Astrocyte (in vitro differentiated cells and primary cell): ENCODE measurements around the gene CAPN9. TPM values are rescaled to one million over a fixed set of nuclear protein-coding genes. Genes with fewer than 3 reads are reported as not detected.

Experiments used
- DNase-seq: peaks from one replicate; pipeline ENCODE4 v3.0.0-alpha.2; 2010; ENCODE audit warnings: low read depth
- FAIRE-seq: peaks from 2 replicates; lab custom pipeline; 2011; peaks lifted over from hg19 to GRCh38; lab: Jason Lieb, UNC
- H2AFZ ChIP-seq: 2 replicates; pipeline ENCODE4 v1.6.0; 2012; ENCODE audit warnings: low read depth, low read length, inconsistent platforms
- H3K27ac ChIP-seq: 2 replicates; pipeline ENCODE4 v1.5.1; 2011; ENCODE audit warnings: low read depth, low read length, inconsistent platforms
- H3K27me3 ChIP-seq: 2 replicates; pipeline ENCODE4 v1.6.0; 2011; ENCODE audit warnings: low read length, inconsistent platforms; ENCODE audit not compliant: insufficient read depth
- H3K36me3 ChIP-seq: 2 replicates; pipeline ENCODE4 v1.5.1; 2011; ENCODE audit warnings: low read length, inconsistent platforms; ENCODE audit not compliant: insufficient read depth
- H3K4me1 ChIP-seq: 2 replicates; pipeline ENCODE4 v1.5.1; 2011; ENCODE audit warnings: low read length, inconsistent platforms; ENCODE audit not compliant: insufficient read depth
- H3K4me2 ChIP-seq: 2 replicates; pipeline ENCODE4 v1.6.0; 2012; ENCODE audit warnings: low read length, inconsistent platforms
- H3K4me3 ChIP-seq: 2 replicates; pipeline ENCODE4 v1.5.1; 2011; ENCODE audit warnings: low read depth, mild to moderate bottlenecking, low read length, inconsistent platforms; ENCODE audit not compliant: insufficient read depth
- H3K79me2 ChIP-seq: 2 replicates; pipeline ENCODE4 v1.6.0; 2012; ENCODE audit warnings: mild to moderate bottlenecking, low read length, inconsistent platforms; ENCODE audit not compliant: insufficient read depth
- H3K9ac ChIP-seq: 2 replicates; pipeline ENCODE4 v1.6.0; 2012; ENCODE audit warnings: mild to moderate bottlenecking, low read length, inconsistent platforms
- H3K9me3 ChIP-seq: 2 replicates; pipeline ENCODE4 v1.5.1; 2012; ENCODE audit warnings: low read depth, mild to moderate bottlenecking, low read length, inconsistent platforms; ENCODE audit not compliant: insufficient read depth
- H4K20me1 ChIP-seq: 2 replicates; pipeline ENCODE4 v1.6.0; 2012; ENCODE audit warnings: low read length, inconsistent platforms; ENCODE audit not compliant: insufficient read depth
- H3K27ac Mint-ChIP-seq: one replicate; pipeline ENCODE4 v1.8.0; 2021; ENCODE audit warnings: mild to moderate bottlenecking, mixed read lengths; ENCODE audit not compliant: unreplicated experiment
- H3K27me3 Mint-ChIP-seq: one replicate; pipeline ENCODE4 v1.8.0; 2021; ENCODE audit warnings: low read depth, mixed read lengths; ENCODE audit not compliant: unreplicated experiment
- H3K36me3 Mint-ChIP-seq: one replicate; pipeline ENCODE4 v1.8.0; 2021; ENCODE audit warnings: low read depth, mixed read lengths; ENCODE audit not compliant: unreplicated experiment
- H3K4me1 Mint-ChIP-seq: one replicate; pipeline ENCODE4 v1.8.0; 2021; ENCODE audit warnings: low read depth, mixed read lengths; ENCODE audit not compliant: unreplicated experiment
- H3K4me3 Mint-ChIP-seq: one replicate; pipeline ENCODE4 v1.8.0; 2021; ENCODE audit warnings: mild to moderate bottlenecking, moderate library complexity, mixed read lengths; ENCODE audit not compliant: unreplicated experiment
- H3K9me3 Mint-ChIP-seq: one replicate; pipeline ENCODE4 v1.8.0; 2021; ENCODE audit warnings: mild to moderate bottlenecking, mixed read lengths; ENCODE audit not compliant: unreplicated experiment
- EZH2 ChIP-seq: IDR thresholded peaks from 2 replicates; pipeline ENCODE4 v1.6.1; 2012; ENCODE audit warnings: mild to moderate bottlenecking, low read length, inconsistent platforms; ENCODE audit not compliant: insufficient read depth
- total RNA-seq: library from RNA; stranded (reverse); gene quantifications from 2 replicates; pipeline ENCODE4 v1.2.1, GENCODE V29; 2021
- TF ChIP-seq, protein P1 (sequence below): IDR thresholded peaks from 2 replicates; pipeline ENCODE4 v1.5.1; 2011; ENCODE audit warnings: low read depth, mild to moderate bottlenecking, inconsistent platforms, low read length, moderate library complexity; ENCODE audit not compliant: insufficient read depth

The CAPN9 gene
- total RNA-seq, 1 donor from 2014 or later: not detected

DNA sequence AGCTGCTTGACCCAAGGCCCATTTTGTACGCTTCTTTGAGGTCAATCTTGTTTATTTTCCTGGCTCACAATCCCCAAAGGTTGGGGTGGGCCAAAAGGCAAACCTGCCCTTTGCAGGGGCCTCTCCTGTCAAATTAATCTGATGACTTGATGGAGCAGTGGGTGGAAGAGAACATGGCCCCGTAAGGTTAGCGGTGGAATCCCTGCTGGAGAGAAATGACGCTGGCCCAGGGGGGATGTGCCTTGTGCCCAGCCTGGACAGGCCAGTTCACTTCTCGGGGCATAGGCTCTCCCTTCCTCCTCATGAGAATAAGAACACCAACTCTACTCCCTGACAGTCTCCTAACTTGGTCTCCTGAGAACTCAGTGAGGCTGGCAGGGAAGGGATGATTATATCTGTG is 80.6 kb downstream of the CAPN9 start:
- Histone ChIP-seq H3K9me3 (no peaks in the 10 kb centered on the region), H3K4me2 (no peak overlapping the region), H4K20me1 (no peaks in the 10 kb centered on the region), H3K79me2 (no peaks in the 10 kb centered on the region), H3K4me3 (no peak overlapping the region), H3K9ac (no peak overlapping the region), H3K27me3 (no peaks in the 10 kb centered on the region), H3K4me1 (peaks cover 25% of the 10 kb centered on the region), H3K27ac (no peak overlapping the region), H2AFZ (no peak overlapping the region), H3K36me3 (no peaks in the 10 kb centered on the region)
- no peak for DNase-seq
- Mint-ChIP-seq H3K4me1 (peaks cover 29% of the 10 kb centered on the region), H3K9me3 (no peaks in the 10 kb centered on the region), H3K27me3 (no peaks in the 10 kb centered on the region), H3K36me3 (peaks cover 20% of the 10 kb centered on the region), H3K4me3 (no peak overlapping the region), H3K27ac (no peak overlapping the region)
- TF ChIP-seq EZH2: no peak
- TF ChIP-seq, protein P1, sequence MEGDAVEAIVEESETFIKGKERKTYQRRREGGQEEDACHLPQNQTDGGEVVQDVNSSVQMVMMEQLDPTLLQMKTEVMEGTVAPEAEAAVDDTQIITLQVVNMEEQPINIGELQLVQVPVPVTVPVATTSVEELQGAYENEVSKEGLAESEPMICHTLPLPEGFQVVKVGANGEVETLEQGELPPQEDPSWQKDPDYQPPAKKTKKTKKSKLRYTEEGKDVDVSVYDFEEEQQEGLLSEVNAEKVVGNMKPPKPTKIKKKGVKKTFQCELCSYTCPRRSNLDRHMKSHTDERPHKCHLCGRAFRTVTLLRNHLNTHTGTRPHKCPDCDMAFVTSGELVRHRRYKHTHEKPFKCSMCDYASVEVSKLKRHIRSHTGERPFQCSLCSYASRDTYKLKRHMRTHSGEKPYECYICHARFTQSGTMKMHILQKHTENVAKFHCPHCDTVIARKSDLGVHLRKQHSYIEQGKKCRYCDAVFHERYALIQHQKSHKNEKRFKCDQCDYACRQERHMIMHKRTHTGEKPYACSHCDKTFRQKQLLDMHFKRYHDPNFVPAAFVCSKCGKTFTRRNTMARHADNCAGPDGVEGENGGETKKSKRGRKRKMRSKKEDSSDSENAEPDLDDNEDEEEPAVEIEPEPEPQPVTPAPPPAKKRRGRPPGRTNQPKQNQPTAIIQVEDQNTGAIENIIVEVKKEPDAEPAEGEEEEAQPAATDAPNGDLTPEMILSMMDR: no peak
- FAIRE-seq: no peak

DNA sequence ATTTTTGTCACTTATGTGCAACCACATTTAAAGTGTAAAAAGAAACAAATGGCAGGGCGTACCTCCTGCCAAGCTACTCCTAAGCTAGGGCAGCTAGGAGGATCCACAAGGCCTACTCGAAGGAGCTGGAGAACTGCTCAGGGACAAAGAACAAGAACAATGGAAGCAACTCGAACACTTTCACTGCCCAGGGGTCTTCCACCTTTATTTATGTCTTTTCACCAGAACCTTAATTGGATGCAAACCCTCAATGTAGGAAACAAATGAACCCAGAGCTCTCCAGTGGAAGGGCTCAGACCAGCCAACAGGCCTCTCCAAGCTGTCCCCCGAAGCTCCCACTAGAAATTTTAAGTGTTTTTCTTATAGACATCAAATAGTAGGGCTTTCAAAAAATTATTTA is 81.2 kb downstream of the CAPN9 start:
- no peaks in the 10 kb centered on the region for H3K27me3 ChIP-seq
- H3K4me2 ChIP-seq: no peak overlapping the region
- no peak overlapping the region for H3K27ac Mint-ChIP-seq
- peaks cover 29% of the 10 kb centered on the region for H3K4me1 Mint-ChIP-seq
- DNase-seq (no peak), FAIRE-seq (no peak)
- no peaks in the 10 kb centered on the region for H3K27me3 Mint-ChIP-seq
- no peak for TF ChIP-seq EZH2
- TF ChIP-seq, protein P1: no peak
- H3K4me3 ChIP-seq: no peak overlapping the region
- no peaks in the 10 kb centered on the region for H3K9me3 ChIP-seq
- no peaks in the 10 kb centered on the region for H3K36me3 ChIP-seq
- H3K4me3 Mint-ChIP-seq: no peak overlapping the region
- no peaks in the 10 kb centered on the region for H3K79me2 ChIP-seq
- no peak overlapping the region for H2AFZ ChIP-seq
- H3K9ac ChIP-seq: no peak overlapping the region
- H3K9me3 Mint-ChIP-seq: no peaks in the 10 kb centered on the region
- H3K4me1 ChIP-seq: peaks cover 25% of the 10 kb centered on the region
- H3K36me3 Mint-ChIP-seq: peaks cover 17% of the 10 kb centered on the region
- no peaks in the 10 kb centered on the region for H4K20me1 ChIP-seq
- no peak overlapping the region for H3K27ac ChIP-seq

DNA sequence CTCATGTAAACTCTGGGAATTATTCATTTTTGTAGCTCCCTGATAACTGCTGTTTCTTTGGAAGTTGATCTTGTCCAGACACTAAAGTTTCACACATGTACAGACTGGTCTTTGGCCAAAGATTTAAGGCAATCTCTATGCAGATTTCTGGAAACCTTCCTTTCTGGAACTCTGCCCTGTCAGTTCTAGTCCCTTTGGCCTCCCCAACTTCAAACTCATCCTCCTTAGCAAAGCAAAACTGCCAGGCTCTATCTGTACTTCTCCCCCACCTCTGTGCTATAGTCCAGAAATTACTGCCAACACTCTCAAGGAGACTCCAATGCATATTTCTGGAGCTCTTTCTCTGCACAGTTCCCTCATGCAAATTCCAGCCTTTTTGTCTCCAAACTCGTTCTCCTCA is 84.6 kb downstream of the CAPN9 start:
- H3K79me2 ChIP-seq: no peaks in the 10 kb centered on the region
- no peak overlapping the region for H3K4me2 ChIP-seq
- H3K4me1 ChIP-seq: peaks cover 10% of the 10 kb centered on the region
- no peaks in the 10 kb centered on the region for H3K27me3 Mint-ChIP-seq
- H3K4me1 Mint-ChIP-seq: peaks cover 17% of the 10 kb centered on the region
- H4K20me1 ChIP-seq: peaks cover 5% of the 10 kb centered on the region
- no peak overlapping the region for H3K9ac ChIP-seq
- no peak overlapping the region for H3K4me3 Mint-ChIP-seq
- no peak for DNase-seq
- FAIRE-seq: no peak
- H3K9me3 ChIP-seq: no peaks in the 10 kb centered on the region
- H2AFZ ChIP-seq: no peak overlapping the region
- H3K9me3 Mint-ChIP-seq: no peaks in the 10 kb centered on the region
- no peak overlapping the region for H3K4me3 ChIP-seq
- no peak overlapping the region for H3K27ac Mint-ChIP-seq
- TF ChIP-seq, protein P1: no peak
- no peak for TF ChIP-seq EZH2
- H3K27me3 ChIP-seq: no peaks in the 10 kb centered on the region
- peaks cover 19% of the 10 kb centered on the region for H3K36me3 Mint-ChIP-seq
- no peak overlapping the region for H3K27ac ChIP-seq
- peaks cover under 1% of the 10 kb centered on the region for H3K36me3 ChIP-seq
